PFSK-1 (cell line): ENCODE data around the gene MAFB.

Experiments used
- FOXP2 ChIP-seq: optimal IDR thresholded peaks from 2 replicates; pipeline ENCODE3; 2011; ENCODE audit warnings: borderline replicate concordance, control low read depth, inconsistent platforms; ENCODE audit not compliant: insufficient read depth; ENCODE audit errors: extremely low read length, extremely low read depth
- POLR2AphosphoS5 ChIP-seq: IDR thresholded peaks from 2 replicates; pipeline ENCODE4 v1.6.1; 2012; ENCODE audit warnings: low read depth, mild to moderate bottlenecking, control low read depth, low read length, moderate library complexity
- SIN3A ChIP-seq: IDR thresholded peaks from 2 replicates; pipeline ENCODE4 v1.6.1; 2012; ENCODE audit warnings: mild to moderate bottlenecking, low read length, moderate library complexity, borderline replicate concordance; ENCODE audit not compliant: insufficient read depth
- TAF1 ChIP-seq: IDR thresholded peaks from 2 replicates; pipeline ENCODE4 v1.6.1; 2012; ENCODE audit warnings: low read length, control low read depth, borderline replicate concordance; ENCODE audit not compliant: insufficient read depth

GRCh38 chr20:40683221-40683893, 5.7 kb downstream of the MAFB start:
- no peak for TF ChIP-seq POLR2AphosphoS5
- TF ChIP-seq FOXP2, result no peak
- TF ChIP-seq TAF1, result no peak
- TF ChIP-seq SIN3A, result no peak
